GM19023 (cell line): ENCODE results near the gene CHST3.

Experiments
- ATAC-seq: cut with Tn5 transposase; IDR thresholded peaks from one replicate; pipeline ENCODE4 v1.9.1; 2021; ENCODE audit warnings: mild to moderate bottlenecking, moderate library complexity; ENCODE audit not compliant: unreplicated experiment

Gene CHST3

GRCh38 chr10:72009425-72010081 lies 45.4 kb downstream of the CHST3 start:
- ATAC-seq, result no peak

- no peak for ATAC-seq
These were observed 46.2 kb downstream of the CHST3 start for GRCh38 chr10:72010234-72010973.

GRCh38 chr10:72011016-72011415 lies 46.8 kb downstream of the CHST3 start:
- no peak for ATAC-seq

- no peak for ATAC-seq
These were observed 47.3 kb downstream of the CHST3 start for GRCh38 chr10:72011468-72011867.

GRCh38 chr10:72011976-72012512 lies 47.8 kb downstream of the CHST3 start:
- no peak for ATAC-seq

- no peak for ATAC-seq
These were observed 48.6 kb downstream of the CHST3 start for GRCh38 chr10:72012796-72013195.

GRCh38 chr10:72013202-72013945 lies 49.2 kb downstream of the CHST3 start:
- ATAC-seq, result no peak

- no peak for ATAC-seq
These were observed 50.0 kb downstream of the CHST3 start for GRCh38 chr10:72014197-72014596.

GRCh38 chr10:72014785-72015480 lies 50.7 kb downstream of the CHST3 start:
- ATAC-seq, result no peak

GRCh38 chr10:72015841-72016240 lies 51.6 kb downstream of the CHST3 start:
- no peak for ATAC-seq

GRCh38 chr10:72016608-72017300 lies 52.6 kb downstream of the CHST3 start:
- ATAC-seq, result no peak

- ATAC-seq, result no peak
These were observed 55.1 kb downstream of the CHST3 start for GRCh38 chr10:72019085-72019876.

GRCh38 chr10:72020914-72021809 lies 57.0 kb downstream of the CHST3 start:
- no peak for ATAC-seq

- ATAC-seq, result no peak
These were observed 58.0 kb downstream of the CHST3 start for GRCh38 chr10:72022228-72022627.

- ATAC-seq, result no peak
These were observed 60.4 kb downstream of the CHST3 start for GRCh38 chr10:72024596-72024995.

GRCh38 chr10:72025400-72025799 lies 61.2 kb downstream of the CHST3 start:
- ATAC-seq, result no peak

- ATAC-seq, result no peak
These were observed 61.6 kb downstream of the CHST3 start for GRCh38 chr10:72025832-72026231.

GRCh38 chr10:72026278-72027111 lies 62.3 kb downstream of the CHST3 start:
- no peak for ATAC-seq
